Spinal cord (tissue), 10 donors: Measurements from ENCODE around the gene FAM118A. TPM values are rescaled to one million over a fixed set of nuclear protein-coding genes. Genes with fewer than 3 reads are reported as not detected.

Source experiments
- DNase-seq, 6 donors: peaks; one replicate each; pipeline versions ENCODE4 v3.0.0 to v3.0.0-alpha.2; 2013 to 2015; ENCODE audit warnings: low spot score in 6 of 6, low read depth in 4 of 6
- H3K27ac ChIP-seq: one replicate; pipeline ENCODE4 v1.5.1; 2013; ENCODE audit warnings: low read depth, low read length, control low read depth
- H3K27me3 ChIP-seq: one replicate; pipeline ENCODE4 v1.6.1; 2013; ENCODE audit warnings: low read length; ENCODE audit not compliant: control insufficient read depth, insufficient read depth
- H3K36me3 ChIP-seq: one replicate; pipeline ENCODE4 v1.6.1; 2013; ENCODE audit warnings: low read length; ENCODE audit not compliant: control insufficient read depth, insufficient read depth
- H3K4me1 ChIP-seq: one replicate; pipeline ENCODE4 v1.6.1; 2013; ENCODE audit warnings: low read length; ENCODE audit not compliant: control insufficient read depth, insufficient read depth
- H3K4me3 ChIP-seq: one replicate; pipeline ENCODE4 v1.5.1; 2013; ENCODE audit warnings: low read depth, low read length, control low read depth
- H3K9me3 ChIP-seq: one replicate; pipeline ENCODE4 v1.6.1; 2013; ENCODE audit warnings: low read length; ENCODE audit not compliant: control insufficient read depth, insufficient read depth
- WGBS: methylation state at CpG from one replicate; pipeline ENCODE4 v1.1.5; 2013; ENCODE audit warnings: missing lambda C conversion rate; ENCODE audit not compliant: insufficient coverage; 5-methylcytosine and 5-hydroxymethylcytosine counted together
- polyA plus RNA-seq, 2 donors: library from polyadenylated mRNA; unstranded; fragments of 120-200 nt; gene quantifications; one replicate each; pipeline ENCODE4 v1.2.1, GENCODE V29; 2013; ENCODE audit not compliant: insufficient read length in 2 of 2
- total RNA-seq, 2 donors: library from RNA; depleted of rRNA in 1 of 2; stranded (reverse); fragments of 120-200 nt in 1 of 2; fragments of >200 nt in 1 of 2; gene quantifications; one replicate each; pipeline versions ENCODE4 v1.2.3 to v1.2.4, GENCODE V29; 2013 to 2014
- donor health status: healthy.

Gene FAM118A
- total and polyA plus RNA-seq, 4 donors = 20.5 to 56.6 (median 35.4) TPM

GRCh38 chr22:45317551-45318167, 7.9 kb downstream of the FAM118A start:
- Histone ChIP-seq H3K36me3 (no peaks in the 10 kb centered on the region), H3K27ac (peak overlapping the region; percentile 78), H3K27me3 (no peaks in the 10 kb centered on the region), H3K4me3 (no peak overlapping the region), H3K9me3 (no peaks in the 10 kb centered on the region), H3K4me1 (peaks cover 15% of the 10 kb centered on the region)
- DNase-seq = peak in 2 of 6 donors; percentile 46 to 70
- 43% methylated on average over 10 of the region's 19 CpGs for WGBS

- Histone ChIP-seq H3K9me3 (no peaks in the 10 kb centered on the region), H3K27ac (peak overlapping the region; percentile 78), H3K4me1 (peaks cover 15% of the 10 kb centered on the region), H3K4me3 (no peak overlapping the region), H3K36me3 (peaks cover 4% of the 10 kb centered on the region), H3K27me3 (no peaks in the 10 kb centered on the region)
- 6% methylated on average over 8 of the region's 8 CpGs for WGBS
- DNase-seq = peak in 4 of 6 donors; percentile 66 to 94 (median 83)
These were observed 8.4 kb downstream of the FAM118A start for GRCh38 chr22:45318168-45318557.

- 79% methylated on average over 10 of the region's 12 CpGs for WGBS
- no peak for DNase-seq
- peak overlapping the region; percentile 78 for H3K27ac ChIP-seq
- peaks cover 9% of the 10 kb centered on the region for H3K36me3 ChIP-seq
- peaks cover 15% of the 10 kb centered on the region for H3K4me1 ChIP-seq
- H3K9me3 ChIP-seq = no peaks in the 10 kb centered on the region
- no peaks in the 10 kb centered on the region for H3K27me3 ChIP-seq
- no peak overlapping the region for H3K4me3 ChIP-seq
These were observed 9.0 kb downstream of the FAM118A start for GRCh38 chr22:45318558-45319323.

- H3K4me3 ChIP-seq = no peak overlapping the region
- peaks cover 14% of the 10 kb centered on the region for H3K36me3 ChIP-seq
- H3K4me1 ChIP-seq = peaks cover 15% of the 10 kb centered on the region
- H3K27ac ChIP-seq = peak overlapping the region; percentile 61
- 58% methylated on average over 5 of the region's 5 CpGs for WGBS
- no peaks in the 10 kb centered on the region for H3K27me3 ChIP-seq
- no peaks in the 10 kb centered on the region for H3K9me3 ChIP-seq
- DNase-seq = peak in 1 of 6 donors; percentile 63
These were observed 9.6 kb downstream of the FAM118A start for GRCh38 chr22:45319324-45319685.

- Histone ChIP-seq H3K27me3 (no peaks in the 10 kb centered on the region), H3K9me3 (no peaks in the 10 kb centered on the region), H3K4me1 (peaks cover 15% of the 10 kb centered on the region), H3K4me3 (no peak overlapping the region), H3K36me3 (peaks cover 19% of the 10 kb centered on the region), H3K27ac (peak overlapping the region; percentile 61)
- no peak for DNase-seq
- WGBS = 100% methylated on average over 2 of the region's 9 CpGs
These were observed 10.7 kb downstream of the FAM118A start for GRCh38 chr22:45320357-45320976.

- DNase-seq = no peak
- Histone ChIP-seq H3K4me3 (no peak overlapping the region), H3K4me1 (peaks cover 15% of the 10 kb centered on the region), H3K27ac (no peak overlapping the region), H3K36me3 (peaks cover 28% of the 10 kb centered on the region), H3K27me3 (no peaks in the 10 kb centered on the region), H3K9me3 (no peaks in the 10 kb centered on the region)
- WGBS = 87% methylated on average over 10 of the region's 12 CpGs
These were observed 12.1 kb downstream of the FAM118A start for GRCh38 chr22:45321827-45322226.

- Histone ChIP-seq H3K27me3 (no peaks in the 10 kb centered on the region), H3K27ac (no peak overlapping the region), H3K4me1 (peaks cover 6% of the 10 kb centered on the region), H3K9me3 (no peaks in the 10 kb centered on the region), H3K36me3 (peaks cover 39% of the 10 kb centered on the region), H3K4me3 (no peak overlapping the region)
- 86% methylated on average over 22 of the region's 24 CpGs for WGBS
- no peak for DNase-seq
These were observed 13.3 kb downstream of the FAM118A start for GRCh38 chr22:45322873-45323525.

- Histone ChIP-seq H3K4me1 (peaks cover 4% of the 10 kb centered on the region), H3K9me3 (no peaks in the 10 kb centered on the region), H3K27me3 (no peaks in the 10 kb centered on the region), H3K27ac (no peak overlapping the region), H3K4me3 (no peak overlapping the region), H3K36me3 (peaks cover 45% of the 10 kb centered on the region)
- WGBS = 80% methylated on average over 7 of the region's 7 CpGs
- DNase-seq = no peak
These were observed 14.0 kb downstream of the FAM118A start for GRCh38 chr22:45323695-45324094.

- Histone ChIP-seq H3K36me3 (peaks cover 45% of the 10 kb centered on the region), H3K9me3 (no peaks in the 10 kb centered on the region), H3K27ac (no peak overlapping the region), H3K27me3 (no peaks in the 10 kb centered on the region), H3K4me3 (no peak overlapping the region), H3K4me1 (peaks cover 2% of the 10 kb centered on the region)
- DNase-seq = no peak
- 90% methylated on average over 12 of the region's 12 CpGs for WGBS
These were observed 14.6 kb downstream of the FAM118A start for GRCh38 chr22:45324311-45324711.
